Cardiac muscle cell (in vitro differentiated cells and primary cell): ENCODE measurements around the gene SDHAF1. TPM values are rescaled to one million over a fixed set of nuclear protein-coding genes. Genes with fewer than 3 reads are reported as not detected.

Experiments
- DNase-seq, 2 donors: peaks; one replicate each; pipeline versions ENCODE4 v3.0.0 to v3.0.0-alpha.2; 2010 to 2017; ENCODE audit warnings: low read depth in 1 of 2, low spot score in 1 of 2
- H3K27ac ChIP-seq: fragments of 200-600 bp; sonication (generic); 2 replicates; pipeline ENCODE4 v1.5.1; 2016
- H3K27me3 ChIP-seq: fragments of 200-600 bp; sonication (generic); 2 replicates; pipeline ENCODE4 v1.6.0; 2016; ENCODE audit warnings: control low read depth
- H3K36me3 ChIP-seq: fragments of 200-600 bp; sonication (generic); 2 replicates; pipeline ENCODE4 v1.5.1; 2016; ENCODE audit warnings: control low read depth
- H3K4me1 ChIP-seq: fragments of 200-600 bp; sonication (generic); 2 replicates; pipeline ENCODE4 v1.8.1; 2017; ENCODE audit warnings: low read depth, mild to moderate bottlenecking, mixed run types
- H3K4me3 ChIP-seq: fragments of 200-600 bp; sonication (generic); 2 replicates; pipeline ENCODE4 v1.5.1; 2016; ENCODE audit warnings: mild to moderate bottlenecking
- H3K9me3 ChIP-seq: fragments of 200-600 bp; sonication (generic); 2 replicates; pipeline ENCODE4 v1.5.1; 2017; ENCODE audit warnings: low read depth, mild to moderate bottlenecking, control low read depth
- polyA plus RNA-seq: library from polyadenylated mRNA; unstranded; fragments of >200 nt; fragmentation: Nextera tagmentation; extraction: Ambion mirVana; gene quantifications from 2 replicates; pipeline ENCODE4 v1.2.1, GENCODE V29; 2016
- total RNA-seq: library from RNA; depleted of rRNA; stranded (reverse); fragments of >200 nt; gene quantifications from 2 replicates; pipeline ENCODE4 v1.2.3, GENCODE V29; 2016
- TF ChIP-seq, protein P1 (sequence below): IDR thresholded peaks from 2 replicates; pipeline ENCODE4 v1.5.1; 2012; ENCODE audit warnings: low read depth, mild to moderate bottlenecking, low read length

Gene SDHAF1
- total and polyA plus RNA-seq, 2 experiments from 2014 or later, result 36.2 to 58.0 TPM

DNA sequence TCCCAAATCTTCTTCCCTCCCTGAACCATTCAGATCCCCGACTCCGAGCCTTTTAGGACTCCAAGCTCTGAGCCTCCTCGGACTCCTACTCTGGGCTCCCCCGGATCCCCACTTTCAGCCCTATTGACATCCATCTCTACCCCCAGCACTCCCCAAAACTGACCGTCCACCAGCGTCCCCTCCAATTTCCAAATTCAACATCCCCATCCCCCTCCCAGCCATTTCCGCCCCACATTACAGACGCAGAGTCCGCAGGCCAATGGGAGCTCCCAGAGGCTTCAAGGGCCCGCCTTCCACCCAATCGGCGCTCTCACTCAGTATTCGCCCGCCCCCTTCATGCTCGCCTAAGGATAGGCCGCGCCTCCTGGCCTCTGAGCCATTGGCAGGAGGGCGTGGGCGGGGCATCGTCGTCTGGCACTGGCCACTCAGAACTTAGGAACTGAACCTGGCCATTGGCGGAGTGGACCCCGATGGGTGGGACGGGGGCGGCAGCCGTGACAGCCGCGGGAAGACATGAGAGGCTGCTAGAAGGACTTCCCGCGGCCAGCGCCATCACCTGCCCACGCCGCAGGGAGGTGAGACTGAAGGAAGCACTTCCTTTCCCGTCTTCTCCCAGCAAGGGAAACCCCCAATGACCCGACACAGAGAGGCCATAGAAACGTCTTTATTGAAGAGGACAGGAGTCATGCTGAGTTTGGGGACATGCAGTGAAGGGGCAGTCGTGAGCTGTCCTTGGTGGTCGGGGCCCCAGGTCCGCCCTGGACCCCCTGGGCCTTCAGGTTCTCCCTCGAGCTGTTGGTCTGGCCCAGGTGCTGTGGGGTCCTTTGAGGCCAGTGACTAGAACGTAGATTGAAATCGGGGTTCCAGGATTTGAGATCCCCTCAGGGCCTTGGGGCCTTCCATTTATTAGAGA, 19.3 kb downstream of the SDHAF1 start, which contains the start of gene ALKBH6:
Gene ALKBH6 (minus strand): TSS at position 202 of the 913 bp plus-strand sequence. CDS start 816 bp downstream, outside the sequence.
- H3K4me3 ChIP-seq, result peak within 1 kb of the TSS; percentile 66
- no peaks in the 10 kb centered on the region for H3K27me3 ChIP-seq
- no peaks in the 10 kb centered on the region for H3K9me3 ChIP-seq
- no peak within 1 kb of the TSS for H3K27ac ChIP-seq
- TF ChIP-seq, protein P1, sequence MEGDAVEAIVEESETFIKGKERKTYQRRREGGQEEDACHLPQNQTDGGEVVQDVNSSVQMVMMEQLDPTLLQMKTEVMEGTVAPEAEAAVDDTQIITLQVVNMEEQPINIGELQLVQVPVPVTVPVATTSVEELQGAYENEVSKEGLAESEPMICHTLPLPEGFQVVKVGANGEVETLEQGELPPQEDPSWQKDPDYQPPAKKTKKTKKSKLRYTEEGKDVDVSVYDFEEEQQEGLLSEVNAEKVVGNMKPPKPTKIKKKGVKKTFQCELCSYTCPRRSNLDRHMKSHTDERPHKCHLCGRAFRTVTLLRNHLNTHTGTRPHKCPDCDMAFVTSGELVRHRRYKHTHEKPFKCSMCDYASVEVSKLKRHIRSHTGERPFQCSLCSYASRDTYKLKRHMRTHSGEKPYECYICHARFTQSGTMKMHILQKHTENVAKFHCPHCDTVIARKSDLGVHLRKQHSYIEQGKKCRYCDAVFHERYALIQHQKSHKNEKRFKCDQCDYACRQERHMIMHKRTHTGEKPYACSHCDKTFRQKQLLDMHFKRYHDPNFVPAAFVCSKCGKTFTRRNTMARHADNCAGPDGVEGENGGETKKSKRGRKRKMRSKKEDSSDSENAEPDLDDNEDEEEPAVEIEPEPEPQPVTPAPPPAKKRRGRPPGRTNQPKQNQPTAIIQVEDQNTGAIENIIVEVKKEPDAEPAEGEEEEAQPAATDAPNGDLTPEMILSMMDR, result no peak
- H3K4me1 ChIP-seq, result peaks cover 4% of the 10 kb centered on the region
- H3K36me3 ChIP-seq, result no peaks in the 10 kb centered on the region
- DNase-seq, result peak; percentile 99 to 100

DNA sequence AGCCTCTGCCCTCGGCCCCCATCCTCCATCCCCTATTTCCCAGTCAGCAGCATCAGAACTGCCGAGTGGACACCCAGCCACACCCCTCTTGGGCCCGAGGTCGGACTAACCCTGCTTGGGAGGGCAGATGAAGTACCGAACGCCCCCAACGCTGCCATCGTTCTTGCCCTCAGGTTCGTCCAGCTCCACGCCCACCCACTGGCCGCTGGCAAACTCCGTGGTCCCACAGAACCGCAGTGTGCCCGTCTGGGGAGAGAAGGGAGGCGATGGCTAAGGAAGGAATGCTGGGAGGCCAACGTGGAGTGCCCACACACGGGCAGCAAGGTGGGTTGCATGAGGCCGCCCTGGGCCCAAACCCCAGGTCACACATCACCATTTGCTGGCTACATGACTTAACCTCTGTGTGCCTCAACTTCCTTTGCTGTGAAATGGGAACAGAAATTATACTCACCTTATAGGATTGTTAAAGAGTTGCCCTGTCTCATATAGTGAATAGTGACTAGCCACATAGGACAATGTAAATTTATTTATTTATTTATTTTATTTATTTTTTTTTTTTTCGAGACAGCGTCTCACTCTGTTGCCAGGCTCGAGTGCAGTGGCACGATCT, 24.2 kb downstream of the SDHAF1 start:
- no peaks in the 10 kb centered on the region for H3K9me3 ChIP-seq
- peaks cover 4% of the 10 kb centered on the region for H3K4me1 ChIP-seq
- TF ChIP-seq, protein P1, result no peak
- no peak overlapping the region for H3K4me3 ChIP-seq
- no peaks in the 10 kb centered on the region for H3K27me3 ChIP-seq
- H3K36me3 ChIP-seq, result peaks cover 3% of the 10 kb centered on the region
- no peak overlapping the region for H3K27ac ChIP-seq
- no peak for DNase-seq

DNA sequence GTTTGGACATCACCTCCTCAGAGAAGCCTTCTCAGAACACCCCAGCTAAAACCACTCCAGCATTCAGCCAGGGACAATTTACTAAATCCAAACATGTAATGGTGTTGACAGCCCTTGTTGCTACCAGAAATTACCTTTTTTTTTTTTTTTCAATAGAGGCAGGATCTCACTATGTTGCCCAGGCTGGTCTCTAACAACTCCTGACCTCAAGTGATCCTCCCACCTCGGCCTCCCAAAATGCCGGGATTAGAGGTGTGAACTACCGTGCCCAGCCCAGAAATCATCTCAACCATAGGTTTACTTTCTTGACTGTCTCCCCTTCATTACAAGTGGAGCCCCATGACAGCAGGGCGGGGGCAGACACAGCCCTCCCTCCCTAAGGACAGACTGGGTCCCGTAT, 28.4 kb downstream of the SDHAF1 start:
- Histone ChIP-seq H3K27me3 (no peaks in the 10 kb centered on the region), H3K27ac (no peak overlapping the region), H3K4me1 (no peaks in the 10 kb centered on the region), H3K9me3 (no peaks in the 10 kb centered on the region), H3K4me3 (no peak overlapping the region), H3K36me3 (peaks cover 3% of the 10 kb centered on the region)
- TF ChIP-seq, protein P1, result no peak
- no peak for DNase-seq

DNA sequence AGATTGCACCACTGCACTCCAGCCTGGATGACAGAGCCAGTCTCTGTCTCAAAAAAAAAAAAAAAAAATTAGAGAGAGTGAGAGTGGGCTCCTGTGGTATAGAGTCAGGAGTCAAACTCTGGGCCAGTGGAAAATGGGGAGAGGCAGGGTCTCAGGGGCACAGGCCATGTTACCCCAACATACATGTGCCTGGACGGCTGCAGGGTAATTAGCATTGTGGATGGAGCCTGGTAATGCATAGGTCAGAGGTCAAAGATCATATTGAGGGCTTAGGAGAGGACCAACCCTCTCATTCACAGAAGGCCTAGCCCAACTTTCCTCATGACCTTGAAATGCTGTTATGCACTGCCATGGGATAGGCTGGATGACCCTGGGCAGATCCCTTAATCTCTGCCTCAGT, 30.6 kb downstream of the SDHAF1 start:
- H3K27ac ChIP-seq, result no peak overlapping the region
- H3K9me3 ChIP-seq, result no peaks in the 10 kb centered on the region
- no peaks in the 10 kb centered on the region for H3K27me3 ChIP-seq
- H3K4me1 ChIP-seq, result no peaks in the 10 kb centered on the region
- H3K4me3 ChIP-seq, result no peak overlapping the region
- H3K36me3 ChIP-seq, result peaks cover 3% of the 10 kb centered on the region
- DNase-seq, result no peak
- TF ChIP-seq, protein P1, result no peak

DNA sequence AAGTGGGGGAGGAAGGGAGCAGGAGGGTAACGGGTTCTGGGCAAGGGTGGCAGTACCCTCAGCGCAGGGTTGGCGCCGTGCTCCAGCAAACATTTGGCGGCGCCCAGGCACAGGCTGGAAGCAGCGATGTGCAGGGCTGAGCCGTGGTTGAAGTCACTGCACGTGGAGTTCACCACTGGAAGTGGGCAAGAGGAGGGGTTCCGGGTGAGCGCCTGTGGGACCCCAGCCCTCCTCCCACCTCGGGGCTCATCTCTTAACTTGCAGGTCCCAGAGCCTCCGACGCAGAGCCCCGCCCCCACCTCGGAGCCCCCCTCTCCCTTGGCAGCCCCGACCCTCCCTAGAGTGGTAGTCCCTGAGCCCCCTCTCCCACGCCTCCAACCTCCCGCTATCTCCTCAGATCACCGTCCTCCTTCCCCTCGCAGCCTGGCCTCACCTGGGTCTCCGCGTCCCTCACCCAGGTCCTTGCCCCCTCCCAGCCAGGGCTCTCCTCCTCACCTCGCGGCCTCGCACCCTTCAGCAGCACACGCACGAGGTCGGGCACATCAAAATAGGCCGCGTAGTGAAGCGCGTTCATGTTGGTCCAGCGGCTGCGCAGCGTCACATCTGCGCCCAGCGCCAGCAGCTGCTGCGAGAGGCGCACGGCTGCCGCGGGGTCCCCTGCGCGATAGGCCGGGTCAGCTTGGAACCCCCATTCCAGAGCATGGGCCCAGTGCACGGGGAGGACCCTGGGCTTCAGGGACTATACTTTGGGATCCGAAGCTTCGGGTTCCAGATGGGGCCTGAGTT, 31.3 kb downstream of the SDHAF1 start:
- Histone ChIP-seq H3K27me3 (no peaks in the 10 kb centered on the region), H3K4me1 (no peaks in the 10 kb centered on the region), H3K27ac (no peak overlapping the region), H3K9me3 (no peaks in the 10 kb centered on the region), H3K4me3 (no peak overlapping the region), H3K36me3 (peaks cover 3% of the 10 kb centered on the region)
- no peak for DNase-seq
- TF ChIP-seq, protein P1, result no peak
